ENCODE data around the gene SDR42E2. TPM values are rescaled to one million over a fixed set of nuclear protein-coding genes. Genes with fewer than 3 reads are reported as not detected.

SDR42E2 gene
- total RNA-seq, 2 donors from 2014 or later, result not detected

GRCh38 chr16:22163806-22164205 is 1.5 kb downstream of the SDR42E2 start:
- Mint-ChIP-seq H3K4me1 (no peaks in the 10 kb centered on the region), H3K27ac (no peak overlapping the region), H3K9me3 (peaks cover 2% of the 10 kb centered on the region), H3K4me3 (no peak overlapping the region), H3K36me3 (ENCODE audit: low read depth) (no peaks in the 10 kb centered on the region), H3K27me3 (ENCODE audit: insufficient read depth) (peaks cover 56% of the 10 kb centered on the region)
- WGBS, 2 experiments (ENCODE audit: insufficient coverage in 1 of 2, insufficient read length in 1 of 2), result 81 to 92% methylated on average over 2 to 6 of the region's 6 CpGs
- H3K27me3 ChIP-seq (ENCODE audit: control insufficient read depth, insufficient read depth, low read length, poor library complexity, severe bottlenecking), result peaks cover 47% of the 10 kb centered on the region
- no peak overlapping the region for H3K27ac ChIP-seq (ENCODE audit: low read depth, low read length)
- no peak overlapping the region for H3K9ac ChIP-seq (ENCODE audit: extremely low read depth, low read length, poor library complexity, severe bottlenecking)
- TF ChIP-seq CTCF (conservative IDR thresholded peaks at IDR 0.05), result no peak
- no peaks in the 10 kb centered on the region for H3K36me3 ChIP-seq (ENCODE audit: control insufficient read depth, insufficient read depth, low read length)
- no peaks in the 10 kb centered on the region for H3K9me3 ChIP-seq (ENCODE audit: control insufficient read depth, low read length)
- H3K4me1 ChIP-seq (ENCODE audit: control insufficient read depth, insufficient read depth, low read length), result no peaks in the 10 kb centered on the region
- no peak for DNase-seq
- H3K4me3 ChIP-seq (ENCODE audit: low read length), result no peak overlapping the region

DNA sequence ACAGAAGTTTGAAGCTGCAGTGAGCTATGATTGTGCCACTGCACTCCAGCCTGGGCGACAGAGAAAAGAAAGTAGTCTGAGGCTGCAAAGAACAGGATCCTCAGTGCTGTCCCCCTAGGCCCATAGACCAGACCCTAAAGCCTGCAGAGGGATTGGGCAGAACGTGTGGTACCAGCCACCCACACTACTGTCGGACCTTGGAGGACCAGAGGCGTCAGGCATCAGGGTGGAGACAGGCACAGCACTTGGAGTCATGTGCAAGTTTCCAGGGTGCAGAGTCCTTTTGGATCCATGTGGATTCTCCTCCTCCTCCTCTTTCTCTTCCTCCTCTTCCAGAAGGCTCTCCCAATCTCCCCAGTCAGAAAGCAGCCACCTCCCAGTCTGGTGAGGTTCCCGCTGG is 2.2 kb downstream of the SDR42E2 start:
- Histone ChIP-seq H3K27ac (ENCODE audit: low read depth, low read length) (no peak overlapping the region), H3K9me3 (ENCODE audit: control insufficient read depth, low read length) (no peaks in the 10 kb centered on the region), H3K36me3 (ENCODE audit: control insufficient read depth, insufficient read depth, low read length) (no peaks in the 10 kb centered on the region), H3K9ac (ENCODE audit: extremely low read depth, low read length, poor library complexity, severe bottlenecking) (no peak overlapping the region), H3K27me3 (ENCODE audit: control insufficient read depth, insufficient read depth, low read length, poor library complexity, severe bottlenecking) (peaks cover 46% of the 10 kb centered on the region), H3K4me1 (ENCODE audit: control insufficient read depth, insufficient read depth, low read length) (no peaks in the 10 kb centered on the region), H3K4me3 (ENCODE audit: low read length) (no peak overlapping the region)
- Mint-ChIP-seq H3K27ac (no peak overlapping the region), H3K36me3 (ENCODE audit: low read depth) (no peaks in the 10 kb centered on the region), H3K4me3 (no peak overlapping the region), H3K9me3 (peaks cover 2% of the 10 kb centered on the region), H3K27me3 (ENCODE audit: insufficient read depth) (peaks cover 50% of the 10 kb centered on the region), H3K4me1 (no peaks in the 10 kb centered on the region)
- no peak for DNase-seq
- 88 to 93% methylated on average over 3 to 5 of the region's 5 CpGs for WGBS, 2 experiments (ENCODE audit: insufficient coverage in 1 of 2, insufficient read length in 1 of 2)
- no peak for TF ChIP-seq CTCF (conservative IDR thresholded peaks at IDR 0.05)

- Histone ChIP-seq H3K9me3 (ENCODE audit: control insufficient read depth, low read length) (no peaks in the 10 kb centered on the region), H3K9ac (ENCODE audit: extremely low read depth, low read length, poor library complexity, severe bottlenecking) (no peak overlapping the region), H3K36me3 (ENCODE audit: control insufficient read depth, insufficient read depth, low read length) (no peaks in the 10 kb centered on the region), H3K27ac (ENCODE audit: low read depth, low read length) (no peak overlapping the region), H3K4me1 (ENCODE audit: control insufficient read depth, insufficient read depth, low read length) (no peaks in the 10 kb centered on the region), H3K4me3 (ENCODE audit: low read length) (no peak overlapping the region), H3K27me3 (ENCODE audit: control insufficient read depth, insufficient read depth, low read length, poor library complexity, severe bottlenecking) (peaks cover 34% of the 10 kb centered on the region)
- no peak for TF ChIP-seq CTCF (conservative IDR thresholded peaks at IDR 0.05)
- Mint-ChIP-seq H3K27me3 (ENCODE audit: insufficient read depth) (peaks cover 38% of the 10 kb centered on the region), H3K4me3 (no peak overlapping the region), H3K9me3 (peaks cover 2% of the 10 kb centered on the region), H3K36me3 (ENCODE audit: low read depth) (no peaks in the 10 kb centered on the region), H3K4me1 (no peaks in the 10 kb centered on the region), H3K27ac (no peak overlapping the region)
- no peak for DNase-seq
- whole genome bisulfite sequencing, 2 experiments (ENCODE audit: insufficient coverage in 1 of 2, insufficient read length in 1 of 2), result 92% methylated on average over 9 to 16 of the region's 16 CpGs
These were observed 3.4 kb downstream of the SDR42E2 start for GRCh38 chr16:22165508-22166285.
